Measurements from ENCODE around the gene C1orf210.

C1orf210 gene

GRCh38 chr1:43322506-43322905, 37.1 kb upstream of the C1orf210 start:
- Histone ChIP-seq H2BK15ac (ENCODE audit: low read length) (no peak overlapping the region), H3K4me1 (ENCODE audit: control insufficient read depth in 2 of 2, insufficient read depth in 1 of 2, low read depth in 1 of 2, low read length in 2 of 2) (peaks cover 0 to 5% of the 10 kb centered on the region in 2 donors), H3K23ac (ENCODE audit: low read depth, low read length, poor library complexity) (no peak overlapping the region), H3K27me3 (ENCODE audit: control insufficient read depth in 3 of 3, insufficient read depth in 3 of 3, low read depth in 1 of 3, low read length in 3 of 3) (no peaks in the 10 kb centered on the region), H2AFZ (ENCODE audit: low read length) (no peak overlapping the region), H3K14ac (ENCODE audit: low read length) (no peak overlapping the region), H3K36me3 (replicated peaks in 1 of 2; ENCODE audit: control insufficient read depth in 2 of 2, insufficient read depth in 2 of 2, low read length in 2 of 2) (no peaks in the 10 kb centered on the region), H3K4me2 (ENCODE audit: insufficient read depth, low read length, poor library complexity, severe bottlenecking) (no peak overlapping the region), H3K4ac (ENCODE audit: low read length) (no peak overlapping the region), H3K27ac (replicated peaks; ENCODE audit: low read length) (no peak overlapping the region), H3K9ac (ENCODE audit: low read depth, low read length, poor library complexity) (no peak overlapping the region), H3K79me1 (ENCODE audit: low read depth, low read length) (no peaks in the 10 kb centered on the region), H3K9me3 (replicated peaks in 1 of 2; ENCODE audit: control insufficient read depth in 2 of 2, insufficient read depth in 1 of 2, low read depth in 1 of 2, low read length in 2 of 2) (peaks cover 0 to 1% of the 10 kb centered on the region in 2 donors), H2BK120ac (ENCODE audit: low read depth, low read length) (no peak overlapping the region), H2BK12ac (ENCODE audit: low read length) (no peak overlapping the region), H4K91ac (ENCODE audit: low read depth, low read length, poor library complexity) (no peak overlapping the region), H3K4me3 (ENCODE audit: low read length in 2 of 2) (no peak overlapping the region), H2BK5ac (ENCODE audit: low read length) (no peak overlapping the region), H3K18ac (ENCODE audit: low read length) (no peak overlapping the region), H2AK5ac (ENCODE audit: low read depth, low read length) (no peak overlapping the region), H4K8ac (ENCODE audit: low read depth, low read length) (no peak overlapping the region)
- WGBS, 2 donors (ENCODE audit: extremely low coverage in 2 of 2, insufficient read length in 2 of 2, insufficient replicate concordance in 1 of 2) = no CpG with 5 or more reads among the region's 5 CpGs
- no peak for DNase-seq (ENCODE audit: low spot score)

GRCh38 chr1:43321331-43321891, 36.0 kb upstream of the C1orf210 start:
- H3K23ac ChIP-seq (ENCODE audit: low read depth, low read length, poor library complexity) = no peak overlapping the region
- no peak overlapping the region for H3K27ac ChIP-seq (replicated peaks; ENCODE audit: low read length)
- no peak overlapping the region for H3K4ac ChIP-seq (ENCODE audit: low read length)
- no peak overlapping the region for H2BK12ac ChIP-seq (ENCODE audit: low read length)
- H3K4me2 ChIP-seq (ENCODE audit: insufficient read depth, low read length, poor library complexity, severe bottlenecking) = no peak overlapping the region
- H2AK5ac ChIP-seq (ENCODE audit: low read depth, low read length) = peak overlapping the region; percentile 30
- no peak overlapping the region for H3K18ac ChIP-seq (ENCODE audit: low read length)
- H3K36me3 ChIP-seq (replicated peaks in 1 of 2; ENCODE audit: control insufficient read depth in 2 of 2, insufficient read depth in 2 of 2, low read length in 2 of 2) = no peaks in the 10 kb centered on the region
- no peaks in the 10 kb centered on the region for H3K79me1 ChIP-seq (ENCODE audit: low read depth, low read length)
- H2BK5ac ChIP-seq (ENCODE audit: low read length) = no peak overlapping the region
- peak overlapping the region; percentile 2 for H2BK15ac ChIP-seq (ENCODE audit: low read length)
- WGBS, 2 donors (ENCODE audit: extremely low coverage in 2 of 2, insufficient read length in 2 of 2, insufficient replicate concordance in 1 of 2) = no CpG with 5 or more reads among the region's 16 CpGs
- no peak overlapping the region for H4K91ac ChIP-seq (ENCODE audit: low read depth, low read length, poor library complexity)
- no peak for DNase-seq (ENCODE audit: low spot score)
- H3K14ac ChIP-seq (ENCODE audit: low read length) = no peak overlapping the region
- H3K4me3 ChIP-seq (ENCODE audit: low read length in 2 of 2) = no peak overlapping the region
- H3K4me1 ChIP-seq (ENCODE audit: control insufficient read depth in 2 of 2, insufficient read depth in 1 of 2, low read depth in 1 of 2, low read length in 2 of 2) = peaks cover 0 to 5% of the 10 kb centered on the region in 2 donors
- no peak overlapping the region for H4K8ac ChIP-seq (ENCODE audit: low read depth, low read length)
- H2AFZ ChIP-seq (ENCODE audit: low read length) = no peak overlapping the region
- peaks cover 0 to 1% of the 10 kb centered on the region in 2 donors for H3K9me3 ChIP-seq (replicated peaks in 1 of 2; ENCODE audit: control insufficient read depth in 2 of 2, insufficient read depth in 1 of 2, low read depth in 1 of 2, low read length in 2 of 2)
- H2BK120ac ChIP-seq (ENCODE audit: low read depth, low read length) = no peak overlapping the region
- no peaks in the 10 kb centered on the region for H3K27me3 ChIP-seq (ENCODE audit: control insufficient read depth in 3 of 3, insufficient read depth in 3 of 3, low read depth in 1 of 3, low read length in 3 of 3)
- H3K9ac ChIP-seq (ENCODE audit: low read depth, low read length, poor library complexity) = peak overlapping the region; percentile 33

- Histone ChIP-seq H3K79me1 (ENCODE audit: low read depth, low read length) (no peaks in the 10 kb centered on the region), H2AK5ac (ENCODE audit: low read depth, low read length) (no peak overlapping the region), H2AFZ (ENCODE audit: low read length) (no peak overlapping the region), H3K4me3 (ENCODE audit: low read length in 2 of 2) (no peak overlapping the region), H3K14ac (ENCODE audit: low read length) (no peak overlapping the region), H3K4me1 (ENCODE audit: control insufficient read depth in 2 of 2, insufficient read depth in 1 of 2, low read depth in 1 of 2, low read length in 2 of 2) (peaks cover 0 to 5% of the 10 kb centered on the region in 2 donors), H3K4ac (ENCODE audit: low read length) (no peak overlapping the region), H3K9ac (ENCODE audit: low read depth, low read length, poor library complexity) (no peak overlapping the region), H4K91ac (ENCODE audit: low read depth, low read length, poor library complexity) (no peak overlapping the region), H3K4me2 (ENCODE audit: insufficient read depth, low read length, poor library complexity, severe bottlenecking) (no peak overlapping the region), H2BK15ac (ENCODE audit: low read length) (no peak overlapping the region), H3K23ac (ENCODE audit: low read depth, low read length, poor library complexity) (no peak overlapping the region), H3K18ac (ENCODE audit: low read length) (no peak overlapping the region), H3K9me3 (replicated peaks in 1 of 2; ENCODE audit: control insufficient read depth in 2 of 2, insufficient read depth in 1 of 2, low read depth in 1 of 2, low read length in 2 of 2) (peaks cover 0 to 1% of the 10 kb centered on the region in 2 donors), H2BK5ac (ENCODE audit: low read length) (no peak overlapping the region), H2BK12ac (ENCODE audit: low read length) (no peak overlapping the region), H3K27ac (replicated peaks; ENCODE audit: low read length) (no peak overlapping the region), H2BK120ac (ENCODE audit: low read depth, low read length) (no peak overlapping the region), H3K36me3 (replicated peaks in 1 of 2; ENCODE audit: control insufficient read depth in 2 of 2, insufficient read depth in 2 of 2, low read length in 2 of 2) (no peaks in the 10 kb centered on the region), H3K27me3 (ENCODE audit: control insufficient read depth in 3 of 3, insufficient read depth in 3 of 3, low read depth in 1 of 3, low read length in 3 of 3) (no peaks in the 10 kb centered on the region), H4K8ac (ENCODE audit: low read depth, low read length) (no peak overlapping the region)
- DNase-seq (ENCODE audit: low spot score) = no peak
- WGBS, 2 donors (ENCODE audit: extremely low coverage in 2 of 2, insufficient read length in 2 of 2, insufficient replicate concordance in 1 of 2) = 100% methylated on average over 1 of the region's 3 CpGs; no CpG with 5 or more reads in 1 of the 2 donors
These were observed 34.4 kb upstream of the C1orf210 start for GRCh38 chr1:43319766-43320165.

- no peak overlapping the region for H2AFZ ChIP-seq (ENCODE audit: low read length)
- H3K18ac ChIP-seq (ENCODE audit: low read length) = no peak overlapping the region
- no peak overlapping the region for H3K9ac ChIP-seq (ENCODE audit: low read depth, low read length, poor library complexity)
- no peak overlapping the region for H4K91ac ChIP-seq (ENCODE audit: low read depth, low read length, poor library complexity)
- no peak overlapping the region for H4K8ac ChIP-seq (ENCODE audit: low read depth, low read length)
- H3K9me3 ChIP-seq (replicated peaks in 1 of 2; ENCODE audit: control insufficient read depth in 2 of 2, insufficient read depth in 1 of 2, low read depth in 1 of 2, low read length in 2 of 2) = peaks cover 0 to 1% of the 10 kb centered on the region in 2 donors
- H2BK5ac ChIP-seq (ENCODE audit: low read length) = no peak overlapping the region
- H3K4ac ChIP-seq (ENCODE audit: low read length) = no peak overlapping the region
- no peak overlapping the region for H3K4me2 ChIP-seq (ENCODE audit: insufficient read depth, low read length, poor library complexity, severe bottlenecking)
- H3K79me1 ChIP-seq (ENCODE audit: low read depth, low read length) = no peaks in the 10 kb centered on the region
- no peak overlapping the region for H3K23ac ChIP-seq (ENCODE audit: low read depth, low read length, poor library complexity)
- WGBS, 2 donors (ENCODE audit: extremely low coverage in 2 of 2, insufficient read length in 2 of 2, insufficient replicate concordance in 1 of 2) = no CpG with 5 or more reads among the region's 5 CpGs
- H2BK15ac ChIP-seq (ENCODE audit: low read length) = no peak overlapping the region
- no peak overlapping the region for H2BK12ac ChIP-seq (ENCODE audit: low read length)
- H2BK120ac ChIP-seq (ENCODE audit: low read depth, low read length) = no peak overlapping the region
- no peak overlapping the region for H3K4me3 ChIP-seq (ENCODE audit: low read length in 2 of 2)
- DNase-seq (ENCODE audit: low spot score) = no peak
- no peak overlapping the region for H3K14ac ChIP-seq (ENCODE audit: low read length)
- H3K36me3 ChIP-seq (replicated peaks in 1 of 2; ENCODE audit: control insufficient read depth in 2 of 2, insufficient read depth in 2 of 2, low read length in 2 of 2) = no peaks in the 10 kb centered on the region
- no peak overlapping the region for H3K27ac ChIP-seq (replicated peaks; ENCODE audit: low read length)
- H3K27me3 ChIP-seq (ENCODE audit: control insufficient read depth in 3 of 3, insufficient read depth in 3 of 3, low read depth in 1 of 3, low read length in 3 of 3) = no peaks in the 10 kb centered on the region
- H2AK5ac ChIP-seq (ENCODE audit: low read depth, low read length) = no peak overlapping the region
- peaks cover 0 to 5% of the 10 kb centered on the region in 2 donors for H3K4me1 ChIP-seq (ENCODE audit: control insufficient read depth in 2 of 2, insufficient read depth in 1 of 2, low read depth in 1 of 2, low read length in 2 of 2)
These were observed 33.9 kb upstream of the C1orf210 start for GRCh38 chr1:43319288-43319687.
